Endothelial cell of umbilical vein (primary cell): ENCODE data around the gene PCSK9. TPM values are rescaled to one million over a fixed set of nuclear protein-coding genes. Genes with fewer than 3 reads are reported as not detected.

ENCODE experiments used
- BruUV-seq: library from RNA; stranded (reverse); fragments of 400-500 nt; replicated peaks from 2 replicates; lab custom pipeline; 2021; lab: Mats Ljungman, UMichigan
- CTCF ChIA-PET: fragments of 300-600, 350-600 bp; sonication (Branson Sonifier 250); formaldehyde crosslinking; loops from one replicate; lab custom pipeline; 2021; ENCODE audit warnings: antibody characterized with exemption, inconsistent platforms; lab: Charles Lee
- POLR2A ChIA-PET: fragments of 300-600, 350-600 bp; sonication (Branson Sonifier 250); formaldehyde crosslinking; loops from one replicate; lab custom pipeline; 2021; ENCODE audit warnings: antibody characterized with exemption, inconsistent platforms; lab: Charles Lee
- DNase-seq: peaks from one replicate; pipeline ENCODE4 v3.0.0-alpha.2; 2011; ENCODE audit warnings: low read depth, low spot score
- FAIRE-seq: peaks from 2 replicates; lab custom pipeline; 2011; peaks lifted over from hg19 to GRCh38; lab: Jason Lieb, UNC
- H2AFZ ChIP-seq: 2 replicates; pipeline ENCODE4 v1.6.0; 2012; ENCODE audit warnings: low read depth, low read length, control low read depth, inconsistent platforms
- H3K27ac ChIP-seq: 2 replicates; pipeline ENCODE4 v1.5.1; 2011; ENCODE audit warnings: low read depth, mild to moderate bottlenecking, control low read depth, low read length, moderate library complexity; ENCODE audit not compliant: insufficient read depth
- H3K27me3 ChIP-seq, 2 experiments: 2 replicates each; pipeline versions ENCODE4 v1.6.0 to v1.6.1; 2011; ENCODE audit warnings: low read length in 2 of 2, mixed read lengths in 1 of 2; ENCODE audit not compliant: control insufficient read depth in 2 of 2, insufficient read depth in 2 of 2
- H3K36me3 ChIP-seq, 2 experiments: 2 replicates in 1 of 2; 3 replicates in 1 of 2; pipeline ENCODE4 v1.5.1; 2011; ENCODE audit warnings: low read length in 2 of 2, mild to moderate bottlenecking in 1 of 2, moderate library complexity in 1 of 2; ENCODE audit not compliant: control insufficient read depth in 2 of 2, insufficient read depth in 2 of 2; ENCODE audit errors: extremely low read depth in 1 of 2
- H3K4me1 ChIP-seq: 3 replicates; pipeline ENCODE4 v1.5.1; 2011; ENCODE audit warnings: mild to moderate bottlenecking, low read length; ENCODE audit not compliant: control insufficient read depth, insufficient read depth; ENCODE audit errors: extremely low read depth
- H3K4me2 ChIP-seq: 2 replicates; pipeline ENCODE4 v1.6.1; 2011; ENCODE audit warnings: low read length, control low read depth, mixed read lengths; ENCODE audit not compliant: insufficient read depth
- H3K4me3 ChIP-seq, 3 experiments: fragments of 200-600 bp in 1 of 3; sonication (generic), shearing (Covaris generic) in 1 of 3; replicated peaks in 1 of 3; 2 replicates each; pipeline ENCODE4 v1.5.1; 2011 to 2016; ENCODE audit warnings: control low read depth in 3 of 3, low read length in 3 of 3, mild to moderate bottlenecking in 2 of 3, inconsistent platforms in 1 of 3, low read depth in 1 of 3, moderate library complexity in 1 of 3; ENCODE audit not compliant: insufficient read depth in 1 of 3
- H3K79me2 ChIP-seq: 2 replicates; pipeline ENCODE4 v1.6.0; 2012; ENCODE audit warnings: low read length, inconsistent platforms; ENCODE audit not compliant: control insufficient read depth, insufficient read depth
- H3K9ac ChIP-seq: replicated peaks from 2 replicates; pipeline ENCODE3; 2011; ENCODE audit warnings: low read length, control low read depth; ENCODE audit not compliant: insufficient read depth; ENCODE audit errors: extremely low read depth
- H3K9me1 ChIP-seq: replicated peaks from 3 replicates; pipeline ENCODE4 v1.6.0; 2011; ENCODE audit warnings: mild to moderate bottlenecking, low read length; ENCODE audit not compliant: control insufficient read depth, insufficient read depth; ENCODE audit errors: extremely low read depth
- H3K9me3 ChIP-seq: replicated peaks from 2 replicates; pipeline ENCODE4 v1.5.1; 2012; ENCODE audit warnings: low read length, inconsistent platforms; ENCODE audit not compliant: control insufficient read depth, insufficient read depth
- H4K20me1 ChIP-seq: replicated peaks from 2 replicates; pipeline ENCODE3; 2011; ENCODE audit warnings: mild to moderate bottlenecking, low read length; ENCODE audit not compliant: control insufficient read depth, insufficient read depth; ENCODE audit errors: extremely low read depth
- EZH2 ChIP-seq: IDR thresholded peaks from 2 replicates; pipeline ENCODE4 v1.6.1; 2012; ENCODE audit warnings: borderline replicate concordance, low read depth, mild to moderate bottlenecking, moderate library complexity, low read length, inconsistent platforms; ENCODE audit not compliant: severe bottlenecking
- FOS ChIP-seq: IDR thresholded peaks from 2 replicates; pipeline ENCODE4 v1.6.1; 2011; ENCODE audit warnings: mild to moderate bottlenecking, low read length, moderate library complexity, borderline replicate concordance; ENCODE audit not compliant: insufficient read depth
- GATA2 ChIP-seq: IDR thresholded peaks from 2 replicates; pipeline ENCODE4 v1.7.0; 2011; ENCODE audit warnings: low read depth, mild to moderate bottlenecking, moderate library complexity, mixed read lengths, low read length; ENCODE audit not compliant: insufficient read length, insufficient read depth
- JUN ChIP-seq: IDR thresholded peaks from 2 replicates; pipeline ENCODE4 v1.6.1; 2011; ENCODE audit warnings: borderline replicate concordance, low read depth; ENCODE audit not compliant: insufficient read length, insufficient read depth
- MAX ChIP-seq: IDR thresholded peaks from 2 replicates; pipeline ENCODE4 v1.6.1; 2011; ENCODE audit not compliant: insufficient read depth, insufficient read length
- MYC ChIP-seq: IDR thresholded peaks from one replicate; pipeline ENCODE4 v1.6.1; 2011; ENCODE audit warnings: mild to moderate bottlenecking, low read depth, low read length
- POLR2A ChIP-seq: IDR thresholded peaks from 2 replicates; pipeline ENCODE4 v1.6.1; 2012; ENCODE audit warnings: low read depth, mild to moderate bottlenecking, control low read depth, low read length
- POLR2AphosphoS5 ChIP-seq: IDR thresholded peaks from 2 replicates; pipeline ENCODE4 v1.6.1; 2012; ENCODE audit warnings: low read depth, mild to moderate bottlenecking, control low read depth, low read length, moderate library complexity; ENCODE audit not compliant: insufficient read depth
- dilution Hi-C: fragments of 300-500 bp; cut with MboI; formaldehyde crosslinking; loops from one replicate; pipeline ENCODE4 v1.15.0; 2019; ENCODE audit warnings: low sequenced_read_pairs; ENCODE audit not compliant: extremely low pct_ligation_motif_present
- intact Hi-C: fragments of 100-400 bp; cut with micrococcal nuclease; formaldehyde crosslinking; loops from one replicate; pipeline ENCODE4 v1.10.0; 2022
- polyA plus RNA-seq, 4 experiments: library from polyadenylated mRNA; depleted of rRNA in 3 of 4; stranded (reverse) in 3 of 4; unstranded in 1 of 4; fragments of >200 nt; gene quantifications; 2 replicates each; pipeline versions ENCODE4 v1.2.1 to v1.2.3, GENCODE V29; 2011 to 2012; ENCODE audit warnings: missing spikeins in 1 of 4
- total RNA-seq: library from RNA; stranded (reverse); gene quantifications from 2 replicates; pipeline ENCODE4 v1.2.3, GENCODE V29; 2021
- TF ChIP-seq, protein P1 (sequence below), 2 donors: IDR thresholded peaks; 1 replicate in 1 of 2; 2 replicates in 1 of 2; pipeline ENCODE4 v1.5.1; 2011; ENCODE audit warnings: low read length in 2 of 2, mild to moderate bottlenecking in 2 of 2, moderate library complexity in 2 of 2, control low read depth in 1 of 2, inconsistent platforms in 1 of 2, low read depth in 1 of 2; ENCODE audit not compliant: insufficient read depth in 1 of 2; ENCODE audit errors: extremely low read depth in 1 of 2

Gene PCSK9
- total and polyA plus RNA-seq, 2 donors (not counting 3 experiments of a cell fraction or from before 2014, with no cell fraction given), result 0.17 to 0.35 TPM

DNA sequence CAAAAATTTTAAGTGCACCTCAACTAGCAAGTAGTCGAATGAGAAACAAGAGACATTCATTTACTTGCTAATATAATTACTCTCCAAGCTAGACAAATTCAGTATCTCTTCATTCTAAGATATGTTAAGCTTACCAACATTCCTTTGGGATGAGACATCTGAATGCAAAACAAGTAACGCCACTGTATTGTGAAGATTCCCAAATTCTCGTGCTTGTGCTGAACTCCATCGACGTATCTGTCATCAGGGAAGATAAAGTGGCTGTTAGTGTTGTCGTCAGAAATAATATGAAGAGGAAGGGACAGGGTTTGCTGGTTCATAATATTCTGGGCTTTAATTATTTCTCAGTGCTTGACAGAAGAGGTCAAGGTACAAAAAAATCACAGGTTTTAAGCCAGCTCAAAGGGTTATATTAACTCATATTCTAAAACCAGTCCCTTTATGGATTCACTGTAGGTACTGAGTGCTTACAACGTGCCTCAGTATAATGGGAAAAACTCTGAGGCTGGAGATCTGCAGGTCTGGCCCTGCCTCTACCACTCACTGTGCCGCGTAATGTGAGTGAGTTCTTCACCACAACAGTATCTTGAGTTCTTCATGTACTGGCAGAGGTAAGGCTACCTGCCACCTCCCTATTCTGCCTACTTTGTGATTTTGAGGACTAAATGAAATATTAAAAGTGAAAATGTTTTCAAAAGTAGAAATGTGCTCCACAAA lies 42.0 kb downstream of the PCSK9 start:
- no peak overlapping the region for H2AFZ ChIP-seq
- H3K9me1 ChIP-seq, result no peaks in the 10 kb centered on the region
- H3K4me3 ChIP-seq, result no peak overlapping the region
- no peaks in the 10 kb centered on the region for H4K20me1 ChIP-seq
- no peaks in the 10 kb centered on the region for H3K27me3 ChIP-seq
- H3K36me3 ChIP-seq, result peaks cover 19 to 21% of the 10 kb centered on the region in 2 experiments
- no peaks in the 10 kb centered on the region for H3K79me2 ChIP-seq
- ChIA-PET CTCF (interaction anchor here (0.7 to 3.1 kb wide), 5 partner anchors 10 to 197 kb away, joined by 3 to 13 read pairs (median 4); no protein-coding TSS in a partner anchor), POLR2A (no interaction called here)
- no peak overlapping the region for H3K4me2 ChIP-seq
- TF ChIP-seq FOS, result no peak
- no peak for TF ChIP-seq MYC
- TF ChIP-seq, protein P1, sequence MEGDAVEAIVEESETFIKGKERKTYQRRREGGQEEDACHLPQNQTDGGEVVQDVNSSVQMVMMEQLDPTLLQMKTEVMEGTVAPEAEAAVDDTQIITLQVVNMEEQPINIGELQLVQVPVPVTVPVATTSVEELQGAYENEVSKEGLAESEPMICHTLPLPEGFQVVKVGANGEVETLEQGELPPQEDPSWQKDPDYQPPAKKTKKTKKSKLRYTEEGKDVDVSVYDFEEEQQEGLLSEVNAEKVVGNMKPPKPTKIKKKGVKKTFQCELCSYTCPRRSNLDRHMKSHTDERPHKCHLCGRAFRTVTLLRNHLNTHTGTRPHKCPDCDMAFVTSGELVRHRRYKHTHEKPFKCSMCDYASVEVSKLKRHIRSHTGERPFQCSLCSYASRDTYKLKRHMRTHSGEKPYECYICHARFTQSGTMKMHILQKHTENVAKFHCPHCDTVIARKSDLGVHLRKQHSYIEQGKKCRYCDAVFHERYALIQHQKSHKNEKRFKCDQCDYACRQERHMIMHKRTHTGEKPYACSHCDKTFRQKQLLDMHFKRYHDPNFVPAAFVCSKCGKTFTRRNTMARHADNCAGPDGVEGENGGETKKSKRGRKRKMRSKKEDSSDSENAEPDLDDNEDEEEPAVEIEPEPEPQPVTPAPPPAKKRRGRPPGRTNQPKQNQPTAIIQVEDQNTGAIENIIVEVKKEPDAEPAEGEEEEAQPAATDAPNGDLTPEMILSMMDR (IDR thresholded peaks at IDR 0.05; ENCODE audit: extremely low read depth in 1 of 2, insufficient read depth in 1 of 2, low read depth in 1 of 2, low read length in 2 of 2), result no peak
- TF ChIP-seq POLR2A, result no peak
- no peak for TF ChIP-seq GATA2
- TF ChIP-seq POLR2AphosphoS5, result no peak
- TF ChIP-seq EZH2, result no peak
- TF ChIP-seq JUN, result no peak
- TF ChIP-seq MAX, result no peak
- dilution Hi-C loops, result no loop called here
- H3K27ac ChIP-seq, result peak overlapping the region; percentile 16
- no TSS peak for BruUV-seq
- H3K4me1 ChIP-seq, result peaks cover 11% of the 10 kb centered on the region
- H3K9me3 ChIP-seq, result no peaks in the 10 kb centered on the region
- intact Hi-C loops, result no loop called here
- FAIRE-seq (peak; percentile 15), DNase-seq (peak; percentile 21)
- no peak overlapping the region for H3K9ac ChIP-seq
